HL-60 (cell line): Measurements from ENCODE around the gene ZNF865.

Source experiments
- CTCF ChIP-seq: IDR thresholded peaks from one replicate; pipeline ENCODE4 v1.5.1; 2011; ENCODE audit warnings: low read length, control low read depth, inconsistent platforms; ENCODE audit not compliant: insufficient read depth
- GABPA ChIP-seq: IDR thresholded peaks from 2 replicates; pipeline ENCODE4 v1.6.1; 2012; ENCODE audit warnings: low read depth
- POLR2AphosphoS5 ChIP-seq: IDR thresholded peaks from 2 replicates; pipeline ENCODE4 v1.6.1; 2012; ENCODE audit warnings: low read depth
- SPI1 ChIP-seq: IDR thresholded peaks from 2 replicates; pipeline ENCODE4 v1.6.1; 2012; ENCODE audit warnings: low read depth, mild to moderate bottlenecking, borderline replicate concordance
- TF ChIP-seq, protein P1 (sequence below): IDR thresholded peaks from 2 replicates; pipeline ENCODE4 v1.6.1; 2012; ENCODE audit warnings: low read depth; ENCODE audit not compliant: insufficient replicate concordance

- TF ChIP-seq POLR2AphosphoS5 (no peak), CTCF (no peak), GABPA (no peak), SPI1 (no peak)
- TF ChIP-seq, protein P1, sequence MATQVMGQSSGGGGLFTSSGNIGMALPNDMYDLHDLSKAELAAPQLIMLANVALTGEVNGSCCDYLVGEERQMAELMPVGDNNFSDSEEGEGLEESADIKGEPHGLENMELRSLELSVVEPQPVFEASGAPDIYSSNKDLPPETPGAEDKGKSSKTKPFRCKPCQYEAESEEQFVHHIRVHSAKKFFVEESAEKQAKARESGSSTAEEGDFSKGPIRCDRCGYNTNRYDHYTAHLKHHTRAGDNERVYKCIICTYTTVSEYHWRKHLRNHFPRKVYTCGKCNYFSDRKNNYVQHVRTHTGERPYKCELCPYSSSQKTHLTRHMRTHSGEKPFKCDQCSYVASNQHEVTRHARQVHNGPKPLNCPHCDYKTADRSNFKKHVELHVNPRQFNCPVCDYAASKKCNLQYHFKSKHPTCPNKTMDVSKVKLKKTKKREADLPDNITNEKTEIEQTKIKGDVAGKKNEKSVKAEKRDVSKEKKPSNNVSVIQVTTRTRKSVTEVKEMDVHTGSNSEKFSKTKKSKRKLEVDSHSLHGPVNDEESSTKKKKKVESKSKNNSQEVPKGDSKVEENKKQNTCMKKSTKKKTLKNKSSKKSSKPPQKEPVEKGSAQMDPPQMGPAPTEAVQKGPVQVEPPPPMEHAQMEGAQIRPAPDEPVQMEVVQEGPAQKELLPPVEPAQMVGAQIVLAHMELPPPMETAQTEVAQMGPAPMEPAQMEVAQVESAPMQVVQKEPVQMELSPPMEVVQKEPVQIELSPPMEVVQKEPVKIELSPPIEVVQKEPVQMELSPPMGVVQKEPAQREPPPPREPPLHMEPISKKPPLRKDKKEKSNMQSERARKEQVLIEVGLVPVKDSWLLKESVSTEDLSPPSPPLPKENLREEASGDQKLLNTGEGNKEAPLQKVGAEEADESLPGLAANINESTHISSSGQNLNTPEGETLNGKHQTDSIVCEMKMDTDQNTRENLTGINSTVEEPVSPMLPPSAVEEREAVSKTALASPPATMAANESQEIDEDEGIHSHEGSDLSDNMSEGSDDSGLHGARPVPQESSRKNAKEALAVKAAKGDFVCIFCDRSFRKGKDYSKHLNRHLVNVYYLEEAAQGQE = no peak
These were observed 19.5 kb downstream of the ZNF865 start for GRCh38 chr19:55625004-55625326.
